Activated CD4-positive, CD25-positive, alpha-beta regulatory T cell treated with anti-CD3 and anti-CD28 coated beads, Interleukin-2, amount 50 U/mL, for 16 hours (primary cell): ENCODE measurements around the gene FEM1C.
"Not testable (repeated sequence)": the region's sequence is repeated elsewhere in the genome, so short reads cannot be mapped to it uniquely, and the experiment has no call there.

Source experiments
- DNase-seq: peaks from one replicate; pipeline ENCODE4 v3.0.0-alpha.2; 2020; ENCODE audit warnings: low read depth, low spot score

The FEM1C gene

GRCh38 chr5:115520191-115520590 is 24.4 kb downstream of the FEM1C start:
- DNase-seq: no peak

DNA sequence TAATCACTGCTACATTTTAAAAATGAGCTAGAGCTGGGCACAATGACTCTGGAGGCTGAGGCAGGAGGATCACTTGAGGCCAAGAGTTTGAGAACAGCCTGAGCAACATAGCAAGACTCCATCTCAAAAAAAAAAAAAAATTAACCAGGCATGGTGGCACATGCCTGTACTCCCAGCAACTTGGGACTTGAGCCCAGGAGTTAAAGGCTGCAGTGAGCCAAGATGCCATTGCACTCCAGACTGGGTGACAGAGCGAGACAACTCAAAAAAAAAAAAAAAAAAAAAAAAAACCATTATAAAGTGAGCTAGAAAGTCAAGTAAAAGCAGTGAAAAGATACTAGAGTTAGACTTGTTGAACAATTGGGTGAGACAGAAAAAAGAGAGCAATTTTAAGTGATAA is 28.2 kb downstream of the FEM1C start:
- DNase-seq: no peak

DNA sequence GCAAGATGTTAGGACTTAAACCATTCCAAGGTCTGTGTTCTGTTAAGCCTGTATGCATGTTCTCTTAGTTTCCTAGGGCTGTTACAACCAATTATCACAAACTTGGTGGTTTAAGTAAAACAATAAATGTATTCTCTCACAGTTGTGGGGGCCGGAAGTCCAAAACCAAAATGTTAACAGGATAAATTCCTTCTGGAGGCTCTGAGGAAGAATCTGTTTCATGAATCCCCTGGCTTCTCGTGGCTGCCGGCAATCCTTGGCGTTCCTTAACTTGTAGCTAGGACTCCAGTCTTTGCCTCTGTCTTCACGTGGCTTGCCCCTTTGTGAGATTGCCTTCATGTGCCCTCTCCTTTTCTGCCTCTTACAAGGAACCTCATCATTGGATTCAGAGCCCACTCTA is 30.4 kb downstream of the FEM1C start:
- DNase-seq: no peak

GRCh38 chr5:115511632-115512031 is 32.9 kb downstream of the FEM1C start:
- no peak for DNase-seq

GRCh38 chr5:115510145-115510645 is 34.4 kb downstream of the FEM1C start:
- DNase-seq: no peak

DNA sequence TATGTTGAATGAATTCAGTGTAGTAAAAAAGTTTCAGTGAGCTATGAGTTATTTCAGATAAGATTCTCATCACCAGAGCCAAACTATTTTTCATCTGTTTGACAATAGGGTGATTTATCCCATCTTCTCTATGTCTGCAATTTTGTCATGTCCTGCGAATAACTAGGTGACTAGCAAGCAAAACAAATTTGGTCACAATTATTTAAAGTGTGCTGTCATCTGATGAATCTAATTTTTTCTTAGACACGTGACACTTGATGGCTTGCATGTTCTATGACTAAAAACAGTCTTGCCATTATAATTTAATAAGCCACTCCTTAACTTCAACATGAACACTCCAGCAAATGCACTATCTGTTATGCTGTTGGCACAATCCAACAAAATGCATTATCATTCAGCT is 35.0 kb downstream of the FEM1C start:
- no peak for DNase-seq

DNA sequence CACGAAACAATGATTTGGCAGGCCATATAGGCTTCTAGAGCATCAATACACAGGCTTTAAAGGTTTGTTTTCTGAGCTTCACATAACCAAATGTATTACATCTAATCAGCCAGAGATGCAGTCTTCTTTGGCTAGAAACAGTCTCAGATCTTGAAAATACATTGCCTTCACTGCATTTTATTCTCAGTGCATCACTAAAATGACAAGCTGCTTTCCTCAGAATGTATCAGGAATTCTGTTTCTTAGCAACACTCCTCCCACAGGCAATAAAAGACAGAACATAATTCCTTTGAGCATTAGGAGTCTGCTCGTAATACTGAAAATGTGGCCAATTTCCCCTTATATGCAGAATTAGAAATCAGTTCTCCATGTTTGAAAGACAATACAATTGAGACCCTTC is 36.9 kb downstream of the FEM1C start:
- no peak for DNase-seq

- DNase-seq: no peak
Observed at GRCh38 chr5:115503420-115503819, 41.2 kb downstream of the FEM1C start.

DNA sequence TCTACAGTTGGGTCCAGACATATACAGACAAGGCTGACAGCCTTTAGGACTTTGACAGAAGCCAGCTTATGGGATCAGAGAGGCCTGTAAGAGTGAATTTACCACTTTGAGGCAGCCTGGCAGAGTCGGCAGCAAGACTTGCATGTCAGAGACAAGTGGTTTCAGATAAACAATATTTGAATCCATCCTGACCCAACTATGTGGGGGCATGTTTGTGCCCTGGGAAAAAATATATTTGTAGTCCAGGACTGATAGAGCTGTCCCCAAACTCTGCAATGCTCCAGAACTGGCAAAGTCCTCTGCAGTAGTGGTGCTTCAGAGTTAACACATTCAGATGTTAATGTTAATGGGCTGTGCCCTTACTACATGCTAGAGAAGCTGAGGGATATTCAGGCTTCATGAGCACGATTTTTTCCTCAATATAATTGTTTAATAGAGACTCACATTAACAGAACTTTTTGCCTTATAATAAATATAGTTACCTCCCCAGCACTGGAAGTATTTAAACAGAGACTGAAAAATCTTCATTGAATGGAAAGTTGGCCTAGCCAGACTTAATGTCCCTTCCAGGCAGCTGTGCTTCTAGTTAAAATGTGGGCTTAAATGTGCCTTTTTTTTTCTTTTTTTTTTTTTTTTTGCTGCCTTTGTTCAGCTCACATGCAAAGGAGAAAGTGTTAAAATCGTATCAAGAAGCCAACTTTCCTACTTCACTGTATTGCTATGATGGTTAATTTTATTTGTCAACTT is 42.9 kb downstream of the FEM1C start:
- DNase-seq: no peak

GRCh38 chr5:115500225-115500624 is 44.4 kb downstream of the FEM1C start:
- no peak for DNase-seq

- DNase-seq: no peak
Observed at GRCh38 chr5:115496936-115497576, 47.5 kb downstream of the FEM1C start.

- DNase-seq: no peak
Observed at GRCh38 chr5:115494570-115495289, 49.8 kb downstream of the FEM1C start.

DNA sequence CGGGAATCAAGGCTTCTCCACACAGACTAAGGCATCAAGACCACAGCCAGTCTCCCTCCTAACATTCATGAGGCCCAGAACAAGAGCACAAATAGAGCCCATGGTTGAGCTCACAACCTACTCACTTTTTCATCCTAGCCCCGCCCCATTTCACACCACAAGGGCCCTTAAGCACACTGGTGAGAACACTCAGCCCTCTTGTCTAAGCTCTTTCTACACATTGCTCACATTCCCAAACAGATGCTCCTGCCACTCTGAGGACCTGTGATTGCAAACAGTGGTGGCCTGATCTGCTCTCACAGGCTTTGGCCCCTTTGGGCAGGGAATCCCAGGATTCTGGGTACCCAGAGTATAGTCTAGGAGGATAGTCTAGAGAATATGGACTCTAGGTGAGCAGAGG is 54.0 kb downstream of the FEM1C start:
- DNase-seq: no peak

DNA sequence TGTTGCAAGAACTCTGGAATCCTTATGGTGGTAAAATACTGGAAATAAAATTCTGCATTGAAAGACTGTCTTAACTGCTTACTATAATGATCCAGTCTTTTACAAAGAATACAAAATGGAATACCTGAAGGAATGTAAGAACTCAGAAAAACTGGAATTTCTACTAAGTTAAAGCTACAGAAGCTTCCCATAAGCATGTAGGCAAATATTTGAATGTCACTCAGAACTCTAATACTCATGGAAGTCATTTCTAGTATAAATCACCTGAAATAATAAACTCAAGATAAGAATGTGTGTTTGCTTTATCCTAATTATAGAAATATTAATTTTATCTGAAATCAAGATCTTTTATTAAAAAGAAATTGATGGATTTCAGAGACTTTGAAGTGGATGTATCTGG is 54.8 kb downstream of the FEM1C start:
- DNase-seq: no peak

GRCh38 chr5:115487756-115488155 is 56.8 kb downstream of the FEM1C start:
- DNase-seq: no peak

DNA sequence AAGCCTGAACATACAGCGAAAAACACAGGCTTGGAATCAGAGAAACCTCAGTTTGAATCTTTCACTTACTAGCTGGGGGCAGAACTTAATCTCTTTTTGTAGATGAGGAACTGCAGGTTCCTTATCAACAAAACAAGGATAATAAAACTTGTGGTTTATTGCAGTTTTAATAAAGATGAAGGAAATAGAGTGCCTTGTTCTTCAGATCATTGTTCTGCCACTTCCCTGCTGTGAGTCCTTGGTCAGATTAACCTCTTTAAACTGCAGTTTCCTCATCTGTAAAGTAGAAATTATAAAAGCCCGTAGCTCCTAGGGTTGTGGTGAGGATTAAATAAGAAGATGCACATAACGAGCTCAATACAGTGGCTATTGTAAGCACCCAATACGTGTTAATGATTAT is 57.4 kb downstream of the FEM1C start:
- no peak for DNase-seq

GRCh38 chr5:115486728-115487127 is 57.8 kb downstream of the FEM1C start:
- no peak for DNase-seq

DNA sequence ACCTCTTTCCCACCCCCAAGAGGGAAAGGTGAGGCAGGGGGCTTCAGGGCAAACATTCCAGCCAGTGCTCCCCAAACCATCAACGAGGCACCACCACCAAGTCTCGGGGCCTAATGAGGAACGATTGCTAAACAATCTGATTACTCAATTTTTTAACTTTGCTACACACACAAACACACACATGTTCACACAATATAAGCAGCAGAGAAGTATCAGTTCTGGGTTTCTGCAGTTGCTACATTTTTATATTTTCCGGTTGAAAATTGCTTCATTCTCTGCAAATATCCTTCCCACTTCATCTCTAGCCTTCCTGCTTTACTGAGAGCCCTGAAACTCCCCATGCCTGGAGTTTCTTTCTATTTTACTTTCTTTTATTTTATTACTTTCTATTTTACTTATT is 60.2 kb downstream of the FEM1C start:
- DNase-seq: no peak

- no peak for DNase-seq
Observed at GRCh38 chr5:115480900-115481299, 63.7 kb downstream of the FEM1C start.

GRCh38 chr5:115480271-115480670 is 64.3 kb downstream of the FEM1C start:
- no peak for DNase-seq

DNA sequence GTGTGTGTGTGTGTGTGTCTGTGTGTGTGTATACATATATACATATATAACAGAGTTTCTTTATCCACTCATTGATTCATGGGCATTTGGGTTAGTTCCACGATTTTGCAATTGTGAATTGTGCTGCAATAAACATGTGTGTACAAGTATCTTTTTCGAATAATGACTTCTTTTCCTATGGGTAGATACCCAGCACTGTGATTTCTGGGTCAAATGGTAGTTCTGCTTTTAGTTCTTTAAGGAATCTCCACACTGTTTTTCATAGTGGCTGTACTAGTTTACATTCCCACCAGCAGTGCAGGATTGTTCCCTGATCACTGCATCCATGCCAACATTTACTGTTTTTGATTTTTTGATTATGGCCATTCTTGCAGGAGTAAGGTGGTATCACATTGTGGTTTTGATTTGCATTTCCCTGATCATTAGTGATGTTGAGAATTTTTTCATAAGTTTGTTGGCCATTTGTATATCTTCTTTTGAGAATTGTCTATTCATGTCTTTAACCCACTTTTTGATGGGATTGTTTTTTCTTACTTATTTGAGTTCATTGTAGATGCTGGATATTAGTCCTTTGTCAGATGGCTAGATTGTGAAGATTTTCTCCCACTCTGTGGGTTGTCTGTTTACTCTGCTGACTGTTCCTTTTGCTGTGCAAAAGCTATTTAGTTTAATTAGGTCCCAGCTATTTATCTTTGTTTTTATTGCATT is 65.3 kb downstream of the FEM1C start:
- not testable (repeated sequence) for DNase-seq

DNA sequence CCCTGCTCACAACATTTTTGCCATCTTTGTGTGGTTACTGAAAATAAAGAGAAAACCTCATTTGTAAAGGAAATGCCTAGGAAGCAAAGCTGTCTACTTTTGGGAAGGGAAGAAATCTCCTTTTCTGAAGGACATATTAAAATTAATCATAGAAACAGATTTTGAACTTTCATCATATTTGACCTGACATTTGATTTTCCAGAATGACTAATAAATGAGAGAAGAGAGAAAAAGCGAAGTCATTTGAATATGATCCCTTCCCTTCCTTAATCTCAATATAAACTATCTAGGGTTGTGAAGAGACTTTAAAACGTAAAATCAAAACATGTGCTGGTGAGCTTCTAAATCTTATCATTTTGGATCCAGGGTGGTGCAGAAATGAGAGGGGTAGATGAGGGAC is 66.3 kb downstream of the FEM1C start:
- no peak for DNase-seq
